ENCODE measurements around the gene MARCKSL1. TPM values are rescaled to one million over a fixed set of nuclear protein-coding genes. Genes with fewer than 3 reads are reported as not detected.

MARCKSL1 gene
- total and polyA plus RNA-seq, 2 of the 13 experiments (the other 11 are each of a cell fraction or from before 2014, with no cell fraction given) = 81.9 to 155 TPM

GRCh38 chr1:32334864-32335534 is 1.0 kb downstream of the MARCKSL1 start (continued):
- peak; percentile 13 for TF ChIP-seq HNRNPK (IDR thresholded peaks at IDR 0.05; ENCODE audit: low read depth, low read length, poor library complexity, severe bottlenecking)
- TF ChIP-seq ZNF788 (CRISPR knock-in tag; IDR thresholded peaks at IDR 0.05; ENCODE audit: borderline replicate concordance) = 0 out of 2 replicates have a peak, but pooled peaks have one; percentile 36
- no peak for TF ChIP-seq IKZF4 (CRISPR knock-in tag; IDR thresholded peaks at IDR 0.05; ENCODE audit: borderline replicate concordance, low read depth, not compliant biosample characterization)
- peak; percentile 80; the same call in 1 of the 2 replicates for TF ChIP-seq MAZ (IDR thresholded peaks at IDR 0.05; ENCODE audit: borderline replicate concordance, low read depth, low read length)
- peak; percentile 79 for TF ChIP-seq MAZ (CRISPR knock-in tag; IDR thresholded peaks at IDR 0.05; ENCODE audit: low read depth)
- TF ChIP-seq RBFOX2 (IDR thresholded peaks at IDR 0.05; ENCODE audit: low read depth, low read length) = peak; percentile 73
- no peak for TF ChIP-seq ZNF33B (CRISPR knock-in tag; IDR thresholded peaks at IDR 0.05)
- TF ChIP-seq RAD51 (IDR thresholded peaks at IDR 0.05; ENCODE audit: borderline replicate concordance) = no peak
- TF ChIP-seq SIN3A (IDR thresholded peaks at IDR 0.05; ENCODE audit: borderline replicate concordance, low read depth, low read length) = no peak
- TF ChIP-seq TFDP2 (CRISPR knock-in tag; IDR thresholded peaks at IDR 0.05) = peak; percentile 34; the same call in 1 of the 2 replicates
- no peak for TF ChIP-seq ZNF282 (IDR thresholded peaks at IDR 0.05; ENCODE audit: partially characterized antibody)
- no peak for TF ChIP-seq ZNF264 (CRISPR knock-in tag; IDR thresholded peaks at IDR 0.05)
- no peak for TF ChIP-seq PPARG (CRISPR knock-in tag; conservative IDR thresholded peaks at IDR 0.05)
- TF ChIP-seq FOSL2 (CRISPR knock-in tag; IDR thresholded peaks at IDR 0.05) = peak; percentile 18; the same call in 1 of the 2 replicates
- TF ChIP-seq CEBPB (IDR thresholded peaks at IDR 0.05; ENCODE audit: borderline replicate concordance, low read depth, low read length) = no peak
- 0 out of 2 replicates have a peak, but pooled peaks have one; percentile 28 for TF ChIP-seq ATF2 (CRISPR knock-in tag; IDR thresholded peaks at IDR 0.05)
- TF ChIP-seq NR2C2 (CRISPR knock-in tag; IDR thresholded peaks at IDR 0.05; ENCODE audit: borderline replicate concordance) = no peak
- TF ChIP-seq, protein P1, sequence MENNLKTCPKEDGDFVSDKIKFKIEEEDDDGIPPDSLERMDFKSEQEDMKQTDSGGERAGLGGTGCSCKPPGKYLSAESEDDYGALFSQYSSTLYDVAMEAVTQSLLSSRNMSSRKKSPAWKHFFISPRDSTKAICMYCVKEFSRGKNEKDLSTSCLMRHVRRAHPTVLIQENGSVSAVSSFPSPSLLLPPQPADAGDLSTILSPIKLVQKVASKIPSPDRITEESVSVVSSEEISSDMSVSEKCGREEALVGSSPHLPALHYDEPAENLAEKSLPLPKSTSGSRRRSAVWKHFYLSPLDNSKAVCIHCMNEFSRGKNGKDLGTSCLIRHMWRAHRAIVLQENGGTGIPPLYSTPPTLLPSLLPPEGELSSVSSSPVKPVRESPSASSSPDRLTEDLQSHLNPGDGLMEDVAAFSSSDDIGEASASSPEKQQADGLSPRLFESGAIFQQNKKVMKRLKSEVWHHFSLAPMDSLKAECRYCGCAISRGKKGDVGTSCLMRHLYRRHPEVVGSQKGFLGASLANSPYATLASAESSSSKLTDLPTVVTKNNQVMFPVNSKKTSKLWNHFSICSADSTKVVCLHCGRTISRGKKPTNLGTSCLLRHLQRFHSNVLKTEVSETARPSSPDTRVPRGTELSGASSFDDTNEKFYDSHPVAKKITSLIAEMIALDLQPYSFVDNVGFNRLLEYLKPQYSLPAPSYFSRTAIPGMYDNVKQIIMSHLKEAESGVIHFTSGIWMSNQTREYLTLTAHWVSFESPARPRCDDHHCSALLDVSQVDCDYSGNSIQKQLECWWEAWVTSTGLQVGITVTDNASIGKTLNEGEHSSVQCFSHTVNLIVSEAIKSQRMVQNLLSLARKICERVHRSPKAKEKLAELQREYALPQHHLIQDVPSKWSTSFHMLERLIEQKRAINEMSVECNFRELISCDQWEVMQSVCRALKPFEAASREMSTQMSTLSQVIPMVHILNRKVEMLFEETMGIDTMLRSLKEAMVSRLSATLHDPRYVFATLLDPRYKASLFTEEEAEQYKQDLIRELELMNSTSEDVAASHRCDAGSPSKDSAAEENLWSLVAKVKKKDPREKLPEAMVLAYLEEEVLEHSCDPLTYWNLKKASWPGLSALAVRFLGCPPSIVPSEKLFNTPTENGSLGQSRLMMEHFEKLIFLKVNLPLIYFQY (CRISPR knock-in tag; IDR thresholded peaks at IDR 0.05; ENCODE audit: borderline replicate concordance) = 0 out of 2 replicates have a peak, but pooled peaks have one; percentile 21
- 0 out of 2 replicates have a peak, but pooled peaks have one; percentile 28 for TF ChIP-seq ZBTB7A (CRISPR knock-in tag; IDR thresholded peaks at IDR 0.05)
- TF ChIP-seq, protein P2, sequence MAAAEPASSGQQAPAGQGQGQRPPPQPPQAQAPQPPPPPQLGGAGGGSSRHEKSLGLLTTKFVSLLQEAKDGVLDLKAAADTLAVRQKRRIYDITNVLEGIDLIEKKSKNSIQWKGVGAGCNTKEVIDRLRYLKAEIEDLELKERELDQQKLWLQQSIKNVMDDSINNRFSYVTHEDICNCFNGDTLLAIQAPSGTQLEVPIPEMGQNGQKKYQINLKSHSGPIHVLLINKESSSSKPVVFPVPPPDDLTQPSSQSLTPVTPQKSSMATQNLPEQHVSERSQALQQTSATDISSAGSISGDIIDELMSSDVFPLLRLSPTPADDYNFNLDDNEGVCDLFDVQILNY (CRISPR knock-in tag; conservative IDR thresholded peaks at IDR 0.05) = no peak
- 0 out of 2 replicates have a peak, but pooled peaks have one; percentile 10 for TF ChIP-seq ZFP90 (CRISPR knock-in tag; IDR thresholded peaks at IDR 0.05; ENCODE audit: borderline replicate concordance)
- TF ChIP-seq TOE1 (CRISPR knock-in tag; IDR thresholded peaks at IDR 0.05) = no peak

Data from HepG2 (cell line).